Aorta (tissue), 5 donors: ENCODE results near the gene ANAPC5. TPM values are rescaled to one million over a fixed set of nuclear protein-coding genes. Genes with fewer than 3 reads are reported as not detected.
A peak's percentile ranks its signal among the peaks of the same experiment; 100 is the strongest.

Experiments used
- ATAC-seq: fragments of 200-7000 bp; cut with Tn5 transposase; one replicate; pipeline ENCODE4 v1.9.1; 2022; ENCODE audit warnings: moderate library complexity; ENCODE audit not compliant: low FRiP score
- DNase-seq, 2 donors: peaks; one replicate each; pipeline ENCODE4 v3.0.0-alpha.2; 2020
- H3K27ac ChIP-seq, 2 donors: one replicate each; pipeline ENCODE4 v1.5.1; 2013; ENCODE audit warnings: low read length in 2 of 2, mild to moderate bottlenecking in 2 of 2, moderate library complexity in 2 of 2, control low read depth in 1 of 2, inconsistent platforms in 1 of 2, low read depth in 1 of 2
- H3K27me3 ChIP-seq, 2 donors: one replicate each; pipeline ENCODE4 v1.6.1; 2013; ENCODE audit warnings: control low read depth in 1 of 2, low read length in 1 of 2, mild to moderate bottlenecking in 1 of 2, moderate library complexity in 1 of 2; ENCODE audit not compliant: insufficient read depth in 2 of 2, control insufficient read depth in 1 of 2
- H3K36me3 ChIP-seq, 2 donors: one replicate each; pipeline ENCODE4 v1.6.1; 2013; ENCODE audit warnings: control low read depth in 1 of 2, low read length in 1 of 2, mild to moderate bottlenecking in 1 of 2; ENCODE audit not compliant: insufficient read depth in 2 of 2, control insufficient read depth in 1 of 2
- H3K4me1 ChIP-seq, 2 donors: one replicate each; pipeline ENCODE4 v1.6.1; 2013; ENCODE audit warnings: low read length in 2 of 2, control low read depth in 1 of 2, mild to moderate bottlenecking in 1 of 2, moderate library complexity in 1 of 2; ENCODE audit not compliant: insufficient read depth in 2 of 2, control insufficient read depth in 1 of 2
- H3K4me3 ChIP-seq, 2 donors: one replicate each; pipeline ENCODE4 v1.5.1; 2013; ENCODE audit warnings: low read length in 2 of 2, control low read depth in 1 of 2, mild to moderate bottlenecking in 1 of 2
- H3K9me3 ChIP-seq: one replicate; pipeline ENCODE4 v1.6.1; 2013; ENCODE audit warnings: mild to moderate bottlenecking, low read length; ENCODE audit not compliant: control insufficient read depth
- WGBS, 2 donors: extraction: QIAGEN DNeasy Blood & Tissue Kit; methylation state at CpG; one replicate each; pipeline ENCODE4 v1.1.7; 2013; 5-methylcytosine and 5-hydroxymethylcytosine counted together
- intact Hi-C, 2 donors: fragments of 100-400 bp; cut with DNase I; formaldehyde crosslinking; loops; one replicate each; pipeline versions ENCODE4 v1.14.2 to v1.15.0; 2022
- long read RNA-seq, 2 donors: library from polyadenylated mRNA; unstranded; transcript quantifications; one replicate each; pipeline ENCODE4 v2.0.0, GENCODE V29; 2020 to 2021
- polyA plus RNA-seq, 2 donors: library from polyadenylated mRNA; stranded (reverse); fragments of 200-250 nt; gene quantifications; one replicate each; pipeline ENCODE4 v1.2.3, GENCODE V29; 2013
- total RNA-seq, 2 donors: library from RNA; stranded (reverse); fragmentation: NEBNext Ultra II Directional; extraction: Animal tissue kit (Norgen Biotek cat#: 25700); gene quantifications; one replicate each; pipeline ENCODE4 v1.2.1, GENCODE V29; 2021
- donor health status: healthy with polysubstance abuse.
- donor health status: Bipolar disorder and iron deficiency.
- donor health status: DM: no; HTN: no; CAD: no.
- donor health status: DM: no; HTN: no; CAD: no.
- donor health status: DM: yes; HTN: yes; CAD: no.

The ANAPC5 gene
- 100 to 1,000 TPM; 105 to 118 TPM for total RNA-seq
- polyA plus RNA-seq: 100 to 1,000 TPM in 1 of 2 donors, 10 to 100 TPM in 1; 46.5 to 255 TPM
- long read RNA-seq, donor 1, transcript ANAPC5-218 (17 exons, 2,400 nt): minor isoform, 139 of 410 reads
- long read RNA-seq, donor 1, transcript ANAPC5-201 (17 exons, 2,513 nt): major isoform, 161 of 410 reads
- long read RNA-seq, donor 1, partial matches to known transcripts: 73 of 410 reads
- long read RNA-seq, donor 1, other reads (novel, unspliced or antisense): 33 of 410 reads
- long read RNA-seq, donor 2, transcript ANAPC5-218 (17 exons, 2,400 nt): minor isoform, 19 of 75 reads
- long read RNA-seq, donor 2, transcript ANAPC5-201 (17 exons, 2,513 nt): major isoform, 22 of 75 reads
- long read RNA-seq, donor 2, partial matches to known transcripts: 15 of 75 reads
- long read RNA-seq, donor 2, other reads (novel, unspliced or antisense): 17 of 75 reads

GRCh38 chr12:121351820-121352681 lies at the start of gene ANAPC5:
ANAPC5 (minus strand) TSS chr12:121352411; CDS start chr12:121352340, 71 bp downstream.
- H3K9me3 ChIP-seq: no peaks in the 10 kb centered on the region
- WGBS, 2 donors: 0 to 1% methylated on average over 49 of the region's 49 CpGs
- no peaks in the 10 kb centered on the region for H3K36me3 ChIP-seq
- peak within 1 kb of the TSS; percentile 78 to 92 for H3K4me3 ChIP-seq
- DNase-seq: peak; percentile 96 to 97
- H3K27me3 ChIP-seq: no peaks in the 10 kb centered on the region
- intact Hi-C loops: loop anchor here (5.0 kb wide), 2 partner anchors 50 to 90 kb away; partner anchors contain the start of gene RNF34 (in 2 of the 2)
- peak; percentile 100 for ATAC-seq
- no peaks in the 10 kb centered on the region for H3K4me1 ChIP-seq
- peak within 1 kb of the TSS in 1 of 2 donors; percentile 65 for H3K27ac ChIP-seq

GRCh38 chr12:121400332-121401139 lies 48.3 kb upstream of the ANAPC5 start:
- Histone ChIP-seq H3K27ac (peak overlapping the region in 1 of 2 donors; percentile 41), H3K4me3 (peak overlapping the region; percentile 58 to 68), H3K27me3 (no peaks in the 10 kb centered on the region), H3K4me1 (no peaks in the 10 kb centered on the region), H3K36me3 (peaks cover 0 to 5% of the 10 kb centered on the region in 2 donors), H3K9me3 (no peaks in the 10 kb centered on the region)
- ATAC-seq (peak; percentile 82), DNase-seq (peak in 1 of 2 donors; percentile 82)
- intact Hi-C loops: loop anchor here (5.0 kb wide), 1 partner anchor 48 kb away; the partner anchor contains the start of gene ANAPC5 (in 2 of the 2)
- 1 to 2% methylated on average over 41 to 48 of the region's 48 CpGs for WGBS, 2 donors

GRCh38 chr12:121399391-121400331 lies 47.5 kb upstream of the ANAPC5 start, which contains the start of gene RNF34:
RNF34 (plus strand) TSS chr12:121400118; CDS start chr12:121400213, 95 bp downstream.
- Histone ChIP-seq H3K27me3 (no peaks in the 10 kb centered on the region), H3K36me3 (no peaks in the 10 kb centered on the region), H3K4me1 (no peaks in the 10 kb centered on the region), H3K4me3 (peak within 1 kb of the TSS; percentile 58 to 68), H3K27ac (peak within 1 kb of the TSS in 1 of 2 donors; percentile 41), H3K9me3 (no peaks in the 10 kb centered on the region)
- intact Hi-C loops: loop anchor here (5.0 kb wide), 1 partner anchor 47 kb away; the partner anchor contains the start of gene ANAPC5 (in 2 of the 2)
- peak; percentile 99 for ATAC-seq
- 0% methylated on average over 77 of the region's 77 CpGs for WGBS, 2 donors
- DNase-seq: peak; percentile 99

- ATAC-seq (no peak), DNase-seq (no peak)
- no peaks in the 10 kb centered on the region for H3K36me3 ChIP-seq
- no peaks in the 10 kb centered on the region for H3K4me1 ChIP-seq
- WGBS, 2 donors: 94 to 99% methylated on average over 5 of the region's 5 CpGs
- intact Hi-C loops: no loop called here
- H3K4me3 ChIP-seq: no peak overlapping the region
- no peak overlapping the region for H3K27ac ChIP-seq
- H3K9me3 ChIP-seq: no peaks in the 10 kb centered on the region
- H3K27me3 ChIP-seq: no peaks in the 10 kb centered on the region
Observed at GRCh38 chr12:121398355-121398754, 46.1 kb upstream of the ANAPC5 start.

- Histone ChIP-seq H3K27me3 (no peaks in the 10 kb centered on the region), H3K36me3 (no peaks in the 10 kb centered on the region), H3K4me1 (no peaks in the 10 kb centered on the region), H3K4me3 (no peak overlapping the region), H3K27ac (no peak overlapping the region), H3K9me3 (no peaks in the 10 kb centered on the region)
- DNase-seq (no peak), ATAC-seq (no peak)
- 93% methylated on average over 14 of the region's 14 CpGs for WGBS, 2 donors
- intact Hi-C loops: no loop called here
Observed at GRCh38 chr12:121397521-121397920, 45.3 kb upstream of the ANAPC5 start.

GRCh38 chr12:121392325-121392716 lies 40.1 kb upstream of the ANAPC5 start:
- H3K36me3 ChIP-seq: no peaks in the 10 kb centered on the region
- no peak overlapping the region for H3K4me3 ChIP-seq
- DNase-seq (no peak), ATAC-seq (no peak)
- no peaks in the 10 kb centered on the region for H3K9me3 ChIP-seq
- H3K27ac ChIP-seq: no peak overlapping the region
- 88 to 90% methylated on average over 3 of the region's 3 CpGs for WGBS, 2 donors
- intact Hi-C loops: no loop called here
- H3K4me1 ChIP-seq: no peaks in the 10 kb centered on the region
- H3K27me3 ChIP-seq: no peaks in the 10 kb centered on the region

- ATAC-seq: no peak
- Histone ChIP-seq H3K27me3 (no peaks in the 10 kb centered on the region), H3K9me3 (no peaks in the 10 kb centered on the region), H3K4me1 (no peaks in the 10 kb centered on the region), H3K36me3 (no peaks in the 10 kb centered on the region), H3K4me3 (no peak overlapping the region), H3K27ac (no peak overlapping the region)
- WGBS, 2 donors: 71 to 76% methylated on average over 10 of the region's 10 CpGs
- DNase-seq: peak in 1 of 2 donors; percentile 58
- intact Hi-C loops: no loop called here
Observed at GRCh38 chr12:121391619-121392324, 39.6 kb upstream of the ANAPC5 start.
